Measurements from ENCODE around the gene GLIS1. TPM values are rescaled to one million over a fixed set of nuclear protein-coding genes. Genes with fewer than 3 reads are reported as not detected.

The GLIS1 gene
- polyA plus RNA-seq, 1 donor from 2014 or later, result not detected

- Histone ChIP-seq H3K9me2 (ENCODE audit: insufficient read depth, low read length) (no peaks in the 10 kb centered on the region), H3K4me2 (ENCODE audit: low read length) (no peak overlapping the region), H2AFZ (ENCODE audit: low read depth, low read length) (no peak overlapping the region), H3K79me2 (replicated peaks; ENCODE audit: insufficient read depth, low read length) (no peaks in the 10 kb centered on the region), H3K36me3 (ENCODE audit: insufficient read depth, low read length) (no peaks in the 10 kb centered on the region), H3K27ac (ENCODE audit: low read length) (no peak overlapping the region), H3F3A (ENCODE audit: insufficient read depth, low read length, poor library complexity, severe bottlenecking) (no peaks in the 10 kb centered on the region), H3K4me3 (ENCODE audit: low read length) (no peak overlapping the region), H3K9me3 (ENCODE audit: low read length) (no peaks in the 10 kb centered on the region), H3K27me3 (ENCODE audit: insufficient read depth, low read depth, low read length) (no peaks in the 10 kb centered on the region), H4K20me1 (ENCODE audit: insufficient read depth) (no peaks in the 10 kb centered on the region), H3K9ac (ENCODE audit: low read length) (no peak overlapping the region)
- TF ChIP-seq RAD21 (conservative IDR thresholded peaks at IDR 0.05), result no peak
- TF ChIP-seq MXI1 (conservative IDR thresholded peaks at IDR 0.05; ENCODE audit: poor library complexity, severe bottlenecking), result no peak
- no peak for TF ChIP-seq REST (IDR thresholded peaks at IDR 0.05; ENCODE audit: borderline replicate concordance)
- TF ChIP-seq SMC3 (conservative IDR thresholded peaks at IDR 0.05; ENCODE audit: poor library complexity), result no peak
- TF ChIP-seq POLR2AphosphoS5 (IDR thresholded peaks at IDR 0.05), result no peak
- TF ChIP-seq CTCF (IDR thresholded peaks at IDR 0.05; ENCODE audit: poor library complexity, severe bottlenecking), result no peak
- TF ChIP-seq TAF1 (IDR thresholded peaks at IDR 0.05; ENCODE audit: low read depth), result no peak
- TF ChIP-seq EP300 (conservative IDR thresholded peaks at IDR 0.05; ENCODE audit: poor library complexity, severe bottlenecking), result no peak
- TF ChIP-seq EZH2 (IDR thresholded peaks at IDR 0.05; ENCODE audit: borderline replicate concordance, insufficient read depth, low read length, poor library complexity, severe bottlenecking), result no peak
These were observed 11.4 kb downstream of the GLIS1 start for GRCh38 chr1:53727461-53728092.

GRCh38 chr1:53726009-53726600 lies 12.9 kb downstream of the GLIS1 start:
- TF ChIP-seq TAF1 (IDR thresholded peaks at IDR 0.05; ENCODE audit: low read depth) (no peak), REST (IDR thresholded peaks at IDR 0.05; ENCODE audit: borderline replicate concordance) (no peak), RAD21 (conservative IDR thresholded peaks at IDR 0.05) (no peak), MXI1 (conservative IDR thresholded peaks at IDR 0.05; ENCODE audit: poor library complexity, severe bottlenecking) (no peak), EZH2 (IDR thresholded peaks at IDR 0.05; ENCODE audit: borderline replicate concordance, insufficient read depth, low read length, poor library complexity, severe bottlenecking) (no peak)
- no peak overlapping the region for H3K9ac ChIP-seq (ENCODE audit: low read length)
- H3K79me2 ChIP-seq (replicated peaks; ENCODE audit: insufficient read depth, low read length), result no peaks in the 10 kb centered on the region

More at GRCh38 chr1:53726009-53726600, 12.9 kb downstream of the GLIS1 start:
- no peak overlapping the region for H3K27ac ChIP-seq (ENCODE audit: low read length)
- no peaks in the 10 kb centered on the region for H4K20me1 ChIP-seq (ENCODE audit: insufficient read depth)
- H3K4me3 ChIP-seq (ENCODE audit: low read length), result no peak overlapping the region
- no peaks in the 10 kb centered on the region for H3F3A ChIP-seq (ENCODE audit: insufficient read depth, low read length, poor library complexity, severe bottlenecking)
- no peaks in the 10 kb centered on the region for H3K27me3 ChIP-seq (ENCODE audit: insufficient read depth, low read depth, low read length)
- H3K9me3 ChIP-seq (ENCODE audit: low read length), result no peaks in the 10 kb centered on the region
- H2AFZ ChIP-seq (ENCODE audit: low read depth, low read length), result no peak overlapping the region
- H3K36me3 ChIP-seq (ENCODE audit: insufficient read depth, low read length), result no peaks in the 10 kb centered on the region
- no peak overlapping the region for H3K4me2 ChIP-seq (ENCODE audit: low read length)
- H3K9me2 ChIP-seq (ENCODE audit: insufficient read depth, low read length), result no peaks in the 10 kb centered on the region

Data from neural cell (in vitro differentiated cells).